Kidney (tissue), 14 donors: Measurements from ENCODE around the gene NFKBIA. TPM values are rescaled to one million over a fixed set of nuclear protein-coding genes. Genes with fewer than 3 reads are reported as not detected.
A peak's percentile ranks its signal among the peaks of the same experiment; 100 is the strongest.

Experiments
- DNase-seq, 5 donors: peaks; one replicate each; pipeline ENCODE4 v3.0.0-alpha.2; 2013 to 2020
- FAIRE-seq: peaks from 2 replicates; lab custom pipeline; 2012; peaks lifted over from hg19 to GRCh38; lab: Jason Lieb, UNC
- H3K27ac ChIP-seq, 2 donors: one replicate each; pipeline ENCODE4 v1.7.0; 2013; ENCODE audit warnings: low read depth in 2 of 2, low read length in 2 of 2, inconsistent platforms in 1 of 2
- H3K27me3 ChIP-seq: one replicate; pipeline ENCODE4 v1.7.1; 2013; ENCODE audit warnings: low read length, inconsistent platforms; ENCODE audit not compliant: control insufficient read depth, insufficient read depth
- H3K36me3 ChIP-seq, 3 donors: one replicate each; pipeline versions ENCODE4 v1.7.0 to v1.7.1; 2013; ENCODE audit warnings: low read length in 3 of 3, control low read depth in 1 of 3, inconsistent platforms in 1 of 3; ENCODE audit not compliant: insufficient read depth in 3 of 3, control insufficient read depth in 2 of 3
- H3K4me1 ChIP-seq, 3 donors: one replicate each; pipeline versions ENCODE4 v1.7.0 to v1.7.1; 2013; ENCODE audit warnings: low read length in 3 of 3, inconsistent platforms in 1 of 3, low read depth in 1 of 3; ENCODE audit not compliant: control insufficient read depth in 2 of 3, insufficient read depth in 2 of 3
- H3K4me3 ChIP-seq, 3 donors: one replicate each; pipeline versions ENCODE4 v1.7.0 to v1.8.1; 2013; ENCODE audit warnings: low read length in 3 of 3, control low read depth in 1 of 3, inconsistent platforms in 1 of 3
- H3K9ac ChIP-seq, 3 donors: one replicate each; pipeline versions ENCODE4 v1.7.0 to v1.7.1; 2013; ENCODE audit warnings: low read length in 3 of 3, control low read depth in 1 of 3, inconsistent platforms in 1 of 3
- H3K9me3 ChIP-seq, 3 donors: one replicate each; pipeline versions ENCODE4 v1.7.0 to v1.7.1; 2013; ENCODE audit warnings: low read length in 3 of 3, control low read depth in 1 of 3, inconsistent platforms in 1 of 3; ENCODE audit not compliant: control insufficient read depth in 2 of 3, insufficient read depth in 1 of 3
- CTCF ChIP-seq: IDR thresholded peaks from 3 replicates; pipeline ENCODE4 v1.5.1; 2012; ENCODE audit warnings: mild to moderate bottlenecking, moderate library complexity, borderline replicate concordance; ENCODE audit not compliant: insufficient read depth; ENCODE audit errors: extremely low read depth
- intact Hi-C: fragments of 100-400 bp; cut with DNase I; formaldehyde crosslinking; loops from one replicate; pipeline ENCODE4 v1.11.1; 2022
- polyA plus RNA-seq: library from polyadenylated mRNA; stranded (reverse); fragments of 350-450 nt; fragmentation: Illumina TruSeq; extraction: RNeasy Lipid Tissue Mini Kit (QIAGEN cat#74804); gene quantifications from one replicate; pipeline ENCODE4 v1.2.3, GENCODE V29; 2014; ENCODE audit warnings: low read depth, low replicate concordance; ENCODE audit not compliant: insufficient read depth
- total RNA-seq: library from RNA; stranded (reverse); fragmentation: NEBNext Ultra II Directional; extraction: Animal tissue kit (Norgen Biotek cat#: 25700); gene quantifications from one replicate; pipeline ENCODE4 v1.2.1, GENCODE V29; 2021
- donor health status: control.
- donor health status: control.
- donor health status: control.
- donor health status: control.
- donor health status: control.
- donor health status: DM: yes; HTN: yes; CAD: no.
- donor health status: Normal renal cell carcinoma (clear cell type).

Gene NFKBIA
- total and polyA plus RNA-seq, 2 donors from 2014 or later, result 131 to 171 TPM

GRCh38 chr14:35406090-35406489, 1.5 kb upstream of the NFKBIA start:
- Histone ChIP-seq H3K9ac (no peak overlapping the region), H3K4me3 (peak overlapping the region in 1 of 3 donors; percentile 74), H3K9me3 (no peaks in the 10 kb centered on the region), H3K4me1 (peaks cover 4 to 24% (median 16%) of the 10 kb centered on the region in 3 donors), H3K27ac (peak overlapping the region; percentile 98 to 100), H3K36me3 (peaks cover 2 to 24% (median 23%) of the 10 kb centered on the region in 3 donors), H3K27me3 (no peaks in the 10 kb centered on the region)
- no peak for DNase-seq
- no peak for TF ChIP-seq CTCF
- no peak for FAIRE-seq
- intact Hi-C loops, result no loop called here

DNA sequence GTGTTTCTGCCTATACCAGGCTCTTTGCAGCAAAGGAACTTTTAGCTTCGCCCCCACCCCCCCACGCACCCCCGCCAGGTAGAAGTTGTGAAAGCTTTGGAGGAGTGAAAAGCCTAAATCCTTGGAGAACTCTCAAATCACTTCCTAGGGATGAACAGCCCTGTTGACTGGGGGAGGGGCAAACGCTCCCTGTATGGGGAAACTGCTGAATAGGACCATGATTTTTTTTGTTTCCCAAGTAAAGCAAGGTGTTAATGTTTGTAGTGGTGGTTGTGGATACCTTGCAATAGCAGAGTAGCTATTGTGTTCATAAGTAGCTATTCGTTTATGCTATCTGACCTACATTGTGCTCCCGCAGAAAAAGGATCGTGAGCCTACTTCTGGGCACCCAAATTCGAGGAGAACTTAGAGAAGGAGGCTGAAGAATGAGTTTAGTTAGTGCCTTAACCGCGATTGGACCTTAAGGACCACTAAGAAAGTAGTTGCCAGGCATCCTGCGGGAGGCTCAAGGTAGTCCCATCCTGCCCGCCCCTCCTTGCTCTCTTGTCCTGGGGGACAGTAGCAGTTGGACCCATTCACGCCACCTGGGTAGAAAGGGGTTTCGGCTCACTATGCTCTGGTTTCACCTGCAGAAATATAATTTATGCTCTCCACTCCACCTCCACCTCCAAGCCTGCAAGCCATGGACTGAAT, 901 bp upstream of the NFKBIA start:
- Histone ChIP-seq H3K9ac (peak overlapping the region; percentile 38 to 85 (median 60)), H3K9me3 (no peaks in the 10 kb centered on the region), H3K27me3 (no peaks in the 10 kb centered on the region), H3K36me3 (peaks cover 9 to 31% (median 28%) of the 10 kb centered on the region in 3 donors), H3K4me1 (peaks cover 7 to 30% (median 22%) of the 10 kb centered on the region in 3 donors), H3K4me3 (peak overlapping the region; percentile 69 to 87 (median 74)), H3K27ac (peak overlapping the region; percentile 98 to 100)
- no peak for DNase-seq
- no peak for TF ChIP-seq CTCF
- intact Hi-C loops, result no loop called here
- FAIRE-seq, result no peak

GRCh38 chr14:35403603-35404448, 723 bp downstream of the NFKBIA start:
- intact Hi-C loops, result no loop called here
- H3K9me3 ChIP-seq, result no peaks in the 10 kb centered on the region
- peak overlapping the region; percentile 75 to 98 (median 97) for H3K4me3 ChIP-seq
- FAIRE-seq (no peak), DNase-seq (peak; percentile 94 to 99 (median 96))
- H3K9ac ChIP-seq, result peak overlapping the region; percentile 61 to 98 (median 95)
- no peak for TF ChIP-seq CTCF
- H3K27me3 ChIP-seq, result no peaks in the 10 kb centered on the region
- H3K27ac ChIP-seq, result peak overlapping the region; percentile 98 to 100
- H3K36me3 ChIP-seq, result peaks cover 9 to 37% (median 28%) of the 10 kb centered on the region in 3 donors
- peaks cover 7 to 30% (median 22%) of the 10 kb centered on the region in 3 donors for H3K4me1 ChIP-seq
